ENCODE measurements around the gene ATP6V1B1. TPM values are rescaled to one million over a fixed set of nuclear protein-coding genes. Genes with fewer than 3 reads are reported as not detected.

The ATP6V1B1 gene
- total RNA-seq, 1 donor from 2014 or later, result not detected

DNA sequence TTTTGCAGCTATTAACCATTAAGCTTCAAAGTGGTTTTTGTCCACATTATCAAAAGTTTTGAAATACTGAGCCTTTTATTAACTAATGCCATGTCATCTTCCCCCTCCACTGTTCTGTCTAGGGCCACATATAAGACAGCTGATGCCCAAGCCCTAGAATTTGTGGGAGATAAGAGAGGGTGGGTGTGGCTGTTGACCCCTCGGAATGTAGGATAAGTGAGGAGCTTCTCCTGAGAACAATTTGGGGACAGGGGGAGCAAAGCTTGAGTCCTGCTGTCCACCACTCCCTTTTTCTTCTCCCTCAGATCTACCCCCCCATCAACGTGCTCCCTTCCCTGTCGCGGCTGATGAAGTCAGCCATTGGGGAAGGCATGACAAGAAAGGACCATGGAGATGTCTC, 28.4 kb downstream of the ATP6V1B1 start:
- Histone ChIP-seq H3K4me3 (no peak overlapping the region), H3K9me3 (no peaks in the 10 kb centered on the region), H3K36me3 (no peaks in the 10 kb centered on the region), H3K27me3 (no peaks in the 10 kb centered on the region), H3K27ac (no peak overlapping the region), H3K4me1 (peaks cover 11% of the 10 kb centered on the region)
- intact Hi-C loops (cut with DNase I), result no loop called here
- DNase-seq (ENCODE audit: extremely low spot score in 2 of 2), result no peak
- TF ChIP-seq POLR2AphosphoS5 (IDR thresholded peaks at IDR 0.05; ENCODE audit: insufficient read depth in 1 of 2, low read depth in 1 of 2), result no peak
- TF ChIP-seq, protein P1, sequence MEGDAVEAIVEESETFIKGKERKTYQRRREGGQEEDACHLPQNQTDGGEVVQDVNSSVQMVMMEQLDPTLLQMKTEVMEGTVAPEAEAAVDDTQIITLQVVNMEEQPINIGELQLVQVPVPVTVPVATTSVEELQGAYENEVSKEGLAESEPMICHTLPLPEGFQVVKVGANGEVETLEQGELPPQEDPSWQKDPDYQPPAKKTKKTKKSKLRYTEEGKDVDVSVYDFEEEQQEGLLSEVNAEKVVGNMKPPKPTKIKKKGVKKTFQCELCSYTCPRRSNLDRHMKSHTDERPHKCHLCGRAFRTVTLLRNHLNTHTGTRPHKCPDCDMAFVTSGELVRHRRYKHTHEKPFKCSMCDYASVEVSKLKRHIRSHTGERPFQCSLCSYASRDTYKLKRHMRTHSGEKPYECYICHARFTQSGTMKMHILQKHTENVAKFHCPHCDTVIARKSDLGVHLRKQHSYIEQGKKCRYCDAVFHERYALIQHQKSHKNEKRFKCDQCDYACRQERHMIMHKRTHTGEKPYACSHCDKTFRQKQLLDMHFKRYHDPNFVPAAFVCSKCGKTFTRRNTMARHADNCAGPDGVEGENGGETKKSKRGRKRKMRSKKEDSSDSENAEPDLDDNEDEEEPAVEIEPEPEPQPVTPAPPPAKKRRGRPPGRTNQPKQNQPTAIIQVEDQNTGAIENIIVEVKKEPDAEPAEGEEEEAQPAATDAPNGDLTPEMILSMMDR (IDR thresholded peaks at IDR 0.05), result no peak
- no peak for TF ChIP-seq POLR2A (IDR thresholded peaks at IDR 0.05)

DNA sequence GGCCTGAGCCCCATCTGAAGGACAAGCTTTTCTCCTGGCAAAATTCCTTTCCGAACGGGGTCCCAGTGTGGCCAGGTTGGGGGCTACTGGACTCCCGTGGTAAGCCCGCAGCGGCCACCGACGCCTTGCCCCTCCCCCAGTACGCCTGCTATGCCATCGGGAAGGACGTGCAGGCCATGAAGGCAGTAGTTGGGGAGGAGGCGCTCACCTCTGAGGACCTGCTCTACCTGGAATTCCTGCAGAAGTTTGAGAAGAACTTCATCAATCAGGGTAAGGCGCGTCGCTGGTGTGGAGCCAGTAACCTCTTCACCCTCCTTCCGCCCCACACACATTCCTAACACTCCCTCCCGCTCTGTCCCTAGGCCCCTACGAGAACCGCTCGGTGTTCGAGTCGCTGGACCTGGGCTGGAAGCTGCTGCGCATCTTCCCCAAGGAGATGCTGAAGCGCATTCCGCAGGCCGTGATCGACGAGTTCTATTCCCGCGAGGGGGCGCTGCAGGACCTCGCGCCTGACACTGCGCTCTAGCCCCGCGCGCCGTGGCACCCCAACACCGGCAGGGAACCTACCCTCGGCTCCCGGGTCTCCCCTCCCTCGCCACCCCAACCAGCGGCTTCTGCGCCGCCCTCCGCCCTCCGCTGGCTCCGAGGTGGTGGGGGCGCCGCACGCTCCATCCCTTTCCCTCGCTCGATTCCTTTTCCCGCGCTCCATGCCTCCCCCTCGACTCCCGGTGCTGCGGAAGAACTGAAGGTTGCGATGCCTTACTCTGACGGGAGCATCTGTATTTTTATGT, 29.1 kb downstream of the ATP6V1B1 start:
- intact Hi-C loops (cut with DNase I), result loop anchor here (5.0 kb wide), 1 partner anchor 38 kb away; no protein-coding TSS in a partner anchor
- Histone ChIP-seq H3K4me1 (peaks cover 11% of the 10 kb centered on the region), H3K9me3 (no peaks in the 10 kb centered on the region), H3K27ac (no peak overlapping the region), H3K27me3 (no peaks in the 10 kb centered on the region), H3K4me3 (peak overlapping the region; percentile 43 to 66), H3K36me3 (no peaks in the 10 kb centered on the region)
- peak; percentile 27 to 48 for TF ChIP-seq POLR2AphosphoS5 (IDR thresholded peaks at IDR 0.05; ENCODE audit: insufficient read depth in 1 of 2, low read depth in 1 of 2)
- TF ChIP-seq POLR2A (IDR thresholded peaks at IDR 0.05), result no peak
- TF ChIP-seq, protein P1 (IDR thresholded peaks at IDR 0.05), result peak; percentile 52 to 81 (median 77)
- DNase-seq (ENCODE audit: extremely low spot score in 2 of 2), result no peak

DNA sequence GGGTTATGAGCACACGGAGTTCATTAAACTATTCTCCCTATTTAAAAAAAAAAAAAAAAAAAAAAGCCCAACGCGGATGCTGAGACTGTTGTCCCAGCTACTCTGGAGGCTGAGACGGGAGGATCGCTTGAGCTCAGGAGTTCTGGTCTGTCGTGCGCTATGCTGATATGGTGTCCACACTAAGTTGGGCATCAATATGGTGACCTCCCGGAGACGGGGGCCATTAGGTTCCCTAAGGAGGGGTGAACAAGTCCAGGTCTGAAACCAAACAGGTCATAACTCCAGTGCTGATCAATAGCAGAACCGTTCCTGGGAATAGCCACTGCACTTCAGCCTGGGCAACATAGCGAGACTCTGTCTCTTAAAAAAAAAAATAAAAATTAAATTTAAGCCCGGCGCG, 29.8 kb downstream of the ATP6V1B1 start:
- no peaks in the 10 kb centered on the region for H3K9me3 ChIP-seq
- peaks cover 11% of the 10 kb centered on the region for H3K4me1 ChIP-seq
- no peaks in the 10 kb centered on the region for H3K27me3 ChIP-seq
- no peaks in the 10 kb centered on the region for H3K36me3 ChIP-seq
- intact Hi-C loops (cut with DNase I), result loop anchor here (5.0 kb wide), 1 partner anchor 37 kb away; no protein-coding TSS in a partner anchor
- TF ChIP-seq POLR2AphosphoS5 (IDR thresholded peaks at IDR 0.05; ENCODE audit: insufficient read depth in 1 of 2, low read depth in 1 of 2) (no peak), POLR2A (IDR thresholded peaks at IDR 0.05) (no peak)
- TF ChIP-seq, protein P1 (IDR thresholded peaks at IDR 0.05), result no peak
- DNase-seq (ENCODE audit: extremely low spot score in 2 of 2), result no peak
- peak overlapping the region in 1 of 2 donors; percentile 43 for H3K4me3 ChIP-seq
- H3K27ac ChIP-seq, result no peak overlapping the region

DNA sequence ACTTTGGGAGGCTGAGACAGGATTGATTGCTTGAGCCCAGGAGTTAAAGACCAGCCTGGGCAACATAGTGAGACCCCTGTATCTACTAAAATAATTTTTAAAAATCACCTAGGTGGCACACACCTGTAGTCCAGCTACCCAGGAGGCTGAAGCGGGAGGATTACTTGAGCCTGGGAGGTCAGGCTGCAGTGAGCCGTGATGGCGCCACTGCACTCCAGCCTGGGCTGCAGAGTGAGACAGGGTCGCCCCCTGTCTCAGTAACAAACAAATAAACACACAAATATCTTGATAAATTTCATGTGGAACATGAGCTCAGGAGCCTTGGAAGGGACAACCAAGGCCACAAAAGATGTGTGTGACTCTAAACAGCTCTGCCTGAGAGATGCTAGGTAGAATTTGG, 31.0 kb downstream of the ATP6V1B1 start:
- TF ChIP-seq POLR2A (IDR thresholded peaks at IDR 0.05) (no peak), POLR2AphosphoS5 (IDR thresholded peaks at IDR 0.05; ENCODE audit: insufficient read depth in 1 of 2, low read depth in 1 of 2) (no peak)
- TF ChIP-seq, protein P1 (IDR thresholded peaks at IDR 0.05), result no peak
- no peak for DNase-seq (ENCODE audit: extremely low spot score in 2 of 2)
- H3K27me3 ChIP-seq, result no peaks in the 10 kb centered on the region
- H3K27ac ChIP-seq, result no peak overlapping the region
- no peaks in the 10 kb centered on the region for H3K36me3 ChIP-seq
- H3K9me3 ChIP-seq, result no peaks in the 10 kb centered on the region
- peaks cover 11% of the 10 kb centered on the region for H3K4me1 ChIP-seq
- H3K4me3 ChIP-seq, result no peak overlapping the region
- intact Hi-C loops (cut with DNase I), result loop anchor here (5.0 kb wide), 1 partner anchor 36 kb away; no protein-coding TSS in a partner anchor

DNA sequence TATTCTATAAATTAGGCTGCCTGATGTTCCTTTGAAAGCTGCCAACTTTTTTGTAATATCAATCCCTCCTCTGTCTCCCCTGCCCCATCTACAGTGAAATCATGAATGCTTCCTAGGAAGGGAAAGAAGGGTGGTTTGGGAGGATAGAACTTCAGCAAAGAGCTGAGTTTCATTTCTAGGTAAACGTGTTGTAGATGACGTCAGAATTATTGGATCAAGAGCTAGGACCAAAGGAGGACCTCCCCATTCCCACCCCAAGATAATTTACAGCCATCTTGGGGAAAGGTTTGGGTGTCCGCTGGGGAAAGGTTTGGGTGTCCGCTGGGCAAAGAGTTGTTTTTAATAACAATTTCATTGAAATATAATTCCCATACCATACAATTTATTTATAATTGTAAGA, 31.5 kb downstream of the ATP6V1B1 start:
- intact Hi-C loops (cut with DNase I), result loop anchor here (5.0 kb wide), 1 partner anchor 35 kb away; no protein-coding TSS in a partner anchor
- no peak for DNase-seq (ENCODE audit: extremely low spot score in 2 of 2)
- no peak overlapping the region for H3K27ac ChIP-seq
- peaks cover 11% of the 10 kb centered on the region for H3K4me1 ChIP-seq
- H3K27me3 ChIP-seq, result no peaks in the 10 kb centered on the region
- no peak overlapping the region for H3K4me3 ChIP-seq
- H3K36me3 ChIP-seq, result no peaks in the 10 kb centered on the region
- no peaks in the 10 kb centered on the region for H3K9me3 ChIP-seq
- TF ChIP-seq, protein P1 (IDR thresholded peaks at IDR 0.05), result no peak
- TF ChIP-seq POLR2AphosphoS5 (IDR thresholded peaks at IDR 0.05; ENCODE audit: insufficient read depth in 1 of 2, low read depth in 1 of 2) (no peak), POLR2A (IDR thresholded peaks at IDR 0.05) (no peak)
